ENCODE results near the gene SH3BP4.

The SH3BP4 gene

GRCh38 chr2:235063471-235063961 is 111.7 kb downstream of the SH3BP4 start:
- no peak for DNase-seq

DNA sequence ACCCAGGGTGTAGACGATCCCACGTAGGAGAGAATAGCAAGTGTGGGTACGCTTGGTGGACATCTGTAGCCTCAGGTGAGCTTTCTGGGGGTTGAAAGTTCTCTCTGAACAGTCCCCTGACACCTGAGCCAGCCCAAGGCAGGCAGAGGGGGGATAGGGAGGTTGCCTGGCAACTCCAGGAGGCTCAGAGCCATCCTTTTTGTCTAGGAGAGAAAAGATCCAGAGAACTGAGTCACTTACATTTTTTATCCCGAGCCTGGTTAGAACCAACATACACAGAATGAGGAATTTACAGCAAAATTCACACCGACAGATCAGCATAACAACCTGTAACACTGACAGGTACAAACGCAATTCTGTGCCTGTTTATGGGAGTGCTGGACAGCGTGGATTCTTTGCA is 113.2 kb downstream of the SH3BP4 start:
- no peak for DNase-seq

GRCh38 chr2:235066490-235066889 is 114.7 kb downstream of the SH3BP4 start:
- DNase-seq = no peak

DNA sequence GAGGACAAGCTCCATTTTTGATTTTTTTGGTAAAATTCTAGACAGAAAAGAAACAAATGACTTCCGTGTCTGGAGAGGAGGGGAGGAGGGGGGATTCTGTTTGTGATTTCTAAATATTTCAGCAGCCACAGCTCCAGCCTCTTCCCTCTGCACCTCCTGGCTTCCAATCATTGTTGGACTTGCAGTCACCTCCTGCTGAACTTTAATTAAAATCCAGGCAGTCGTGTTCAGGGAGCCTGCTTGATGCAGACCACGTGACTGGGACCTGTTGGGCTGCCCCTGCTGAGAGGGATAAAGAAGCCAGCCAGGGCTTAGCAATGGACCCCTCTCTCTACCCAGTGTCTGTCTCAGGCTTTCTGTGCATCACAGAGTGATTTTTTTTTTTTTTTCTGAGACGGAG is 115.1 kb downstream of the SH3BP4 start:
- no peak for DNase-seq

GRCh38 chr2:235068701-235069100 is 116.9 kb downstream of the SH3BP4 start:
- no peak for DNase-seq

GRCh38 chr2:235070063-235070706 is 118.4 kb downstream of the SH3BP4 start:
- no peak for DNase-seq

DNA sequence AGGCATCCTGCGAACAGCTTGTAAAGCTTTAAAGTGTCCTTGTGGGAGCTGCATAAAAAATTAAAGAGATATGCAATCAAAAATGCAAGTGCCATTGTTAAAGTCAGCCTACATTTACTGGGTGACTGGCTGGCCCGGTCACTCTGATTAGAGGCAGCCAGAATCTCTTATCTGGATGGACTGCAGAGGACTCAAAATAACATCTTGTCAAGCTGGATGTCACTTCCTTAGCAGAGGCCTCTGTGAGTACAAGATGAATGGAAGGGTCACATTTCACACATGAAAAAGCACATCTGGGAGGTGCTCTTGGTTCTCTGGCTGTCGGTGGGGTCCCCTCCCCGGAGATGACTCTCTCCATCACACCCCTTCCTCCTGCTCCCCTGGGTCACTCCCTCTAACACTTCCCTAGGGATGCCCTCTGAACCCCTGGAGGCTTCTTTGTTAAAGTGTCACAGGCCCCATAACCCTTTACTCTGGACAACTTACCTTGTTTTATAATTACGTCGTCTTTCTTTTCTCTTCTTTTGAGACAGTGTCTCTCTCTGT is 122.1 kb downstream of the SH3BP4 start:
- DNase-seq = no peak

DNA sequence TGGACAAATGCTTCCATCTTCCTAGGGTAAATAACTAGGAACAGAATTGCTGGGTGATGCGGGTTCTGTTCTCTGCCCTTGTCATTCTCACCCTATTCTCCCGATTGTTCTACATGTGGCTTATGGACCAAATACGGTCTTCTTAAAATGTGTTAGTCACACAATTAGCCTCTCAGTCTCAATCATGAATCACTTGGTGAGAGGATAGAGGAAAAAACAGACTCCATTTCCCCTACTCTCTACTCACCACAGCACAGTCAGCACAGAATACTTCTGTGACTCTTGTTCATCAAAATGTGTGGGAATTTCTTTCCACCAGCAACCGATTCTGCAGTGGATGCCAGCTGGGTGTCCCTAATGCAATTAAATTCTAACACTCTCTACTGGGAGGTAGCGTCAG is 125.2 kb downstream of the SH3BP4 start:
- DNase-seq = no peak

- DNase-seq = no peak
Observed at GRCh38 chr2:235078182-235078581, 126.4 kb downstream of the SH3BP4 start.

GRCh38 chr2:235078914-235079472 is 127.2 kb downstream of the SH3BP4 start:
- no peak for DNase-seq

DNA sequence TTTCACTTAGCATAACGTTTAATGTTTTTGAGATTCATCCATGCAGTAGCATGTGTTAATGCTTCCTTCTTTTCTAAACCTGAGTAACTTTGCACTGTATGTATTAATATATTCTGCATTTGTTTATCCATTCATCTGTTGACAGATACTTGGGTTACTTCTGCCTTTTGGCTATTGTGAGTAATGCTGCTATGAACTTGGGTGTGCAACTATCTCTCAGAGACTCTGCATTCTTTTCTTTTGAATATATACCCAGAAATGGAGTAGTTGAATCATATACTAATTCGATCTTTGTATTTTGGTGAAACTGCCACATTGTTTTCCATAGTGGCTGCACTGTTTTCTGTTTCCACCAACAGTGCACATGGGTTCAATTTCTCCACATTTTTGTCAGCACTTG is 128.3 kb downstream of the SH3BP4 start:
- no peak for DNase-seq

- no peak for DNase-seq
Observed at GRCh38 chr2:235082578-235083338, 130.9 kb downstream of the SH3BP4 start.

GRCh38 chr2:235083822-235084221 is 132.0 kb downstream of the SH3BP4 start:
- no peak for DNase-seq

- no peak for DNase-seq
Observed at GRCh38 chr2:235084424-235084823, 132.6 kb downstream of the SH3BP4 start.

- DNase-seq = no peak
Observed at GRCh38 chr2:235085476-235085875, 133.7 kb downstream of the SH3BP4 start.

DNA sequence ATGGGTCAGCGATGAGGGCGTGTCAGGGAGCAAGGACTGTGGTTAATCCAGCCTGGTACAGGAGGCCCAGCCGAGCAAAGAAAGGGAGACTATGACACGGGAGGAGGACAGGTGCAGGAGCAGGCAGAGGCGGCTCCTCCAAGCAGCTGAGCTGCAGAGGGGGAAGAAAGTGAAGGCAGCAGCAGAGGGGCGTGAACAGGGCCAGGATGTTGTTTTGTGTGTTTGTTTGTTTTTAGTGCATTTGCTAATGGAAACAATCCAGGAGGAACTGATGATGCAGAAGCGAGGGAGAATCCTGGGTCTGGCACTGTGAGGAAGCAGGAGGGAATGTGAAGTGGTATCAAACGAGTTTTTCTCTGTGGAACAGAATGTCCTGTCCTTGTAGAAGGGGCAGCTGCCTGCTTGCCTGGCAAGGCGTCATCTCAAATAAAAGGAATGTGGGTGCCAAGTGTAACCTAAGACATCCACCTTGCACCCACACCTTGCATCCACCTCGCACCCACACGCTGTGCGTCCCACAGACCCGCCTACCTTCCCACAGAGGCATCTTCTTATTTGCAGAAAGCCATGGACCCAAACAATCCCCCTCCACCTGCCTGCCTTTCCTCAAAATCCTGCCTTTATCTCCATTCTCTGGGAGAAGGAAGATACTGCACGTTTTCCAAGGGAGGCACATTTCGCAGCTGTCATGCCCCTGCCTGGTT is 134.8 kb downstream of the SH3BP4 start:
- no peak for DNase-seq

DNA sequence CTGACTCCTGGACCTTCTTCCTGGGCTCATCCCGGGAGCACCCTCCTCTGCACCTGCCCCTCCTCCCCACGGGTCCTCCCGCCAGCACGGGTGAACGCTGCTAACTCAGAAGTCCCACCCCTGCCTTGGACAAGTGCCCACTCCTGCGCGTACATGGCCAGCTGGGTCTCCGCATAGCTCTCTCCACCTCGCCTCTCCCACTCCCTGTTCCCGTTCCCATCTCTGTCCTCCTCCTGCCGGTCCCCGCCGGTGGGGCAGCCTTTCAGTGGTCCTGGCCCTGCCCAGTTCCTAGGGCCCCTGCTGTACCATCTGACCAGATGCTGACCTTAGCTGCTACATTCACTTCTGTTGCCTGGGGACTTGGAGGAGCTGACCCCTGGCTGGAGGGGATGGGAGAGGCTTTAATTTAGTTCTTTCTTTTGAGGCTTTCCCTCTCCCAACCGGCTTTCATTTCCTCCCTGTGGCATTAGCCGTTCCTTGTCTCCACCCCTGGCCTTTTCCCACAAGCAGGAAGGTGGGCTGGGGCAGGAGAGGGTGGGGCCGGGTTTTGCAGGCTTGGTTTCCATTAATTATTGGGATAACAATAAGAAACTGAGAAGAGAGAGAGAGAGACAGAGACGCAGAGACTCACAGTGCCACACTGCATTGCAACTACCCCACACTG is 136.1 kb downstream of the SH3BP4 start:
- no peak for DNase-seq

DNA sequence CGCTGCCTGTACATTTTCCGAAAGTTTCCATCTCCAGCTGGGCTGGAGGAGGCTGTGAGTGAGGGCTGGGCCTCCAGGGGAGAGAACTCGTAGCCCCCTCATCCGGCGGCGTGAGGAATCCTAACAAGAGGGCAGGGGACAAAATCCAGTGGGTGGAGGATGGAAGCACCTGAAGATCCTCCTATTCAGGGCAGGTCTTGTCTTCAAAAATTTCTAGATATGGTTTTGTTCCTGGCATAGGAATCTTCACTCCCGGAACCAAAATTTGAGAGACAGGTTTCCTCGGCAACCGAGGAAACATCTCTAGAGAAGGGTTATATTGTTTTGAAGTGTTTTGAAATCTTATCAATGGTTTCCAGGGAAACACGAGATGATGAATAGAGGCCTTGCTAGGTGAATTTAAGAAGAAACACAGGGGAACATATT is 136.7 kb downstream of the SH3BP4 start:
- DNase-seq = no peak

DNA sequence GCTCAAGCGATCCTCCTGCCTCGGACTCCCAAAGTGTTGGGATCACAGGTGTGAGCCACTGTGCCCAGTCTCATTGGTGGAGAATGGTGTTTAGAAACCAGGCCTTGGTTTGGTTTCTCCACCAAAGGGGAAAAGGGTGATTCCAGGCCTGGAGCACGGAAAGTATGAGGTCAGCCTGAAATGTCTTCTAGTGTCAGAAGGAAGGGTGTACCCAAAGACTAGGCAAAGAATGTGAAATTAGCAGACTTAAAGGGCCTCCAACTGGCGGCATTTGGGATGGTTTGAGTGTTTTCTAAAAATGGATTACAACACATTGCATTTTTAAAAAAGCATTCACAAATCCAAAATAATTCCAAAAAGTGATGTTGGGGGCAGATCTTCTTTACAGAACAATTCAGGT is 139.6 kb downstream of the SH3BP4 start:
- DNase-seq = no peak

GRCh38 chr2:235091983-235092382 is 140.2 kb downstream of the SH3BP4 start:
- no peak for DNase-seq

- DNase-seq = no peak
Observed at GRCh38 chr2:235092433-235093223, 140.8 kb downstream of the SH3BP4 start.

GRCh38 chr2:235094457-235094856 is 142.6 kb downstream of the SH3BP4 start:
- DNase-seq = no peak
